Activated CD8-positive, alpha-beta memory T cell treated with anti-CD3 and anti-CD28 coated beads for 1 hour (primary cell): Measurements from ENCODE around the gene VGLL4.
"Not testable (repeated sequence)": the region's sequence is repeated elsewhere in the genome, so short reads cannot be mapped to it uniquely, and the experiment has no call there.

Experiments used
- DNase-seq, 2 donors: peaks; one replicate each; pipeline ENCODE4 v3.0.0-alpha.2; 2020; ENCODE audit warnings: low read depth in 1 of 2; ENCODE audit errors: extremely low read depth in 1 of 2

VGLL4 gene

DNA sequence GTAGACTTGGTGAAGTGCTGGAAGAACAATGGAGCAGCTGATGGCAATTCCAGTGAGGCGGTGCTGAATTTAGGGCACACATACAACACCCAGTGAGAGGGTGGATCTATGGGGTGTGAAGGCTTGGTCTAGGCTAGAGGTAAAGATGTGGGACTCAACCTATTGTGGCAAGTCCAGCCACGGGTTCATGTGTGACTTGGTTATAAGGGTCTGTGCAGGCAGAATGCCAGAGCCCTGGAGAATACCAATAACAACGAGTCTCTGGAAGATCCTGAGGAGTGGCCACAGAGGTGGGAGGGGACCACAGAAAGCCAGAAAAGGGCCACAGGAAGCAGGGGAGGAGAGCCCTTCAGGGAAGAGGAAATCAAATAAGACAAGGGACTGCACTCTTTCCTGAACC, 55.0 kb downstream of the VGLL4 start:
- no peak for DNase-seq

DNA sequence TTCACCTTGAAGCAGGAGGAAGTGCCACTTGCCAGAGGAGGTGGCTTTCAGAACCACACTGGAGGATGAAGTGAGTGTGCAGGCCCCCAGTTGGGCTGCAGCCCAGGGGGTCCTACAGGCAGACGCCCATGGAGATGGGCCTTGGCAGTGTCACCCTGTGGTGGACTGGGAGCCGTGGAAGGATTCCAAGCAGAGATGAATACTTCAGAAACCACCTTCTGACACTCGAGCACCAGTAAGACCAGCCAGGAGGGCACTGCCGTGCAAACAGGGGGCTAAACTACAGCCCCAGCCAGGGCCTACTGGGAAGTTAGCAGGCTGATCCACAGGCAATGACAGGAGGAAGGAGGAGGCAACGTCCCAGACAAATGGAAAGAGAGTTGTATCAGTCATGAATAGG, 55.4 kb downstream of the VGLL4 start:
- DNase-seq, result no peak

DNA sequence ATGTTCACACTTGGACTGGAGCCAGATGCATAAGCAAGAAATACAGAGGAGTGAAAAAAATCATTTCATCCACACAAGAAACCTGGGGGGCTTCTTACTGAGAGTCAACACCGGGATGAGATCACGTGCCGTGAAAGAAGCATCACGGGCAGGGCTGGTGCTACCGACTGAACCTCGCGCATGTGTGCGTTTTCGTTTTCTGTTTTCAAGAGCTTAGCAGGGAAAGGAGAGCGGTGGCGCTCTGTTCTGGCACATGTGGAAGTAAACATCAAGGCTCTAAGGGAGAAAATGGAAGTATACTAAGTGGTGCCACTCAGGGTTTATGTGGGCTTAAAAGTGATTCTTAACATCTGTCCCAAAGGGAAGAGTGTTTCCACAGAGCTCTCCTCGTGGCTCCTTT, 55.9 kb downstream of the VGLL4 start:
- DNase-seq, result no peak

GRCh38 chr3:11584570-11584969, 59.1 kb downstream of the VGLL4 start:
- DNase-seq, result no peak

DNA sequence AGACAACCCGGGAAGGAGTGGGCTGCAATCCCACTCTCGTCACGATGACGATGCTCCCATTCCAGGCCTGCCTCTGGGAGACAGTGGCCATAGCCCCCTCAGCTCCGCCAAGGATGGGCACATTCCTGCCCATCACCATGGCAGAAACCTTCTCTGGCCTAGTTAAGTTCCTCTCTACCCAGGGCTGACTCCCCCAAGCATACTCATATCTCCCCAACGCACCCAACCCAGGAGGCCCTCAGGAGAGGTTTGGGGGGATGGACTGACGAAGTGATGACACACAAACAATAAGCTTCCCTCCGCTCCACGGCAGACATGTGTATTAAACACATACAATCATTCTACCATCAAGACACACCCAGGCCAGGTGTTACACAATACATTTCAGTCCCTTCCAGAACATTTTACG, 60.1 kb downstream of the VGLL4 start:
- DNase-seq, result no peak

DNA sequence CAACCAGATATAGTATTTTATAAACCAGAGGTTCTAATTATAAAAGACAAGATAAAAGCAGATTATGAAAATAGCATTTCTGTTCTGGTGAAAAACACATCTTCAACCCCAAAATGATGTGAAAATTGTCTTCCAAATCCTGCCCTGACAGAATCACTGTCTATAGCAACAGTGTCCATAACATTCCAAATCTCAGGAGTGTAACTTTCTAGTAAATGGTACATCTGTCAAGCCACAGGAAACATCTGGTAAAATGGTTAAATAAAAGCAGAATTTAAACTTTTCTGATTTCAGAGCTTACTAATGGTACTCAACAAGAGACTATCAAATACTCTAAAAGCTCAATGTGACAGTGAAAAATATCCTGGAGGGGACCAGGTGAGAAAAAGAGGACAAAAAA, 60.5 kb downstream of the VGLL4 start:
- no peak for DNase-seq

GRCh38 chr3:11582191-11582968, 61.3 kb downstream of the VGLL4 start:
- DNase-seq, result no peak

DNA sequence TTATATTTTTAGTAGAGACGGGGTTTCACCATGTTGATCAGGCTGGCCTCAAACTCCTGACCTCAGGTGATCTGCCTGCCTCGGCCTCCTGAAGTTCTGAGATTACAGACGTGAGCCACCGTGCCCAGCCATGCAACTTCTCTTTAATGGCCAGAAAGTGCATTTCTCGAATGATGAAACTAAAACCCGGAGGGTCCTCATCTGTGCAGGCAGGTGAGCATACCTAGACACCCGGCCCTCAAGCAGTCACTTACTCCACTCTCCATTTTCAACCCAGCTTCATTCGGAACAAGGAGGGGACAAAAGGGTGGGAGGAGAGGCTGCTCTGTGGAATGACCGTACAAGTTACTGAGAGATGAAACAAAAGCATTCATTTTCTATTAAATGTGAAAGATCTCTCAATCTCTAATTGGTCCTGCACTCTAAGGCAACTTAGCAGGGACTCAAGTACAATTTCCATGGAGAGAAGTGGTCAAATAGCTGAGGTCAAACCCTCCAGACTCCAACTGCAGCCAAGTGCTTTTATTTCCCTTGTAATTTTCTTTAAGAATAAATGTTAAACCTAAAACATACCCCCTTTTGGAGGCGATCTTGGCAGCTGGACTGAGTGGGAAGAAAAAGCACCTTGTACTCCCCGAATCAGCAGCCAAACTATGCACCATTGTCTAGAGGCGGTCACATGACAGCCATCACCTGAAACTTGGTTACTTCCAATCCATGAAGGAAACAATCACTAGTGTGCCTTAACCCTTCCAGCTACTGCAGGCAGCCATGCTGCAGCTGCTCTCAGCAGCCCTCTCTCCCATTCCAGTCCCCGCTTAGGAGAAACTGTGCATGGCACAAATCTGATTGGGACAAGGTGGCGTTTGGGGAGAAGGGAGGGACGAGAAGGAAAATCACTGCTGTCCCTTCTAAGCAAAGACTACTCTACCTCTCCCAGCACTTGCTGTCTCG, 62.2 kb downstream of the VGLL4 start:
- no peak for DNase-seq

DNA sequence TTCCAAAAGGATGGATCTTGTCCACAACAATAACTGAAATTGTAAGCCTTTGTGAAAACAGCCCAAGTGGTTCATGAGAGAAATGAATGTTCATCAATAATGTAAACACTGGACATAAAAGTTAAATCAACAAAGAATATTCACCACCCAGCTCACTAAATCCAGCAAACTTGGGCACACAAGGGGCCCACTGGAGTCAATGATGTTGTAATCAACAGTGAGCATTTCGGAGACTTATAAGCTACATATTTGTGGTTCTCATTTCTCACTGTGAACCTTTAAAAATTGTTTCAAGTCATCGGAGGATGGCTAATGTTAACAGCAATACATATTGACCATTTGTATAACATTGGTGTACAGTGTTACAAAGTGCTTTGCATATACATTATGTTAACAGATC, 63.1 kb downstream of the VGLL4 start:
- DNase-seq, result no peak

GRCh38 chr3:11578169-11578568, 65.5 kb downstream of the VGLL4 start:
- no peak for DNase-seq

DNA sequence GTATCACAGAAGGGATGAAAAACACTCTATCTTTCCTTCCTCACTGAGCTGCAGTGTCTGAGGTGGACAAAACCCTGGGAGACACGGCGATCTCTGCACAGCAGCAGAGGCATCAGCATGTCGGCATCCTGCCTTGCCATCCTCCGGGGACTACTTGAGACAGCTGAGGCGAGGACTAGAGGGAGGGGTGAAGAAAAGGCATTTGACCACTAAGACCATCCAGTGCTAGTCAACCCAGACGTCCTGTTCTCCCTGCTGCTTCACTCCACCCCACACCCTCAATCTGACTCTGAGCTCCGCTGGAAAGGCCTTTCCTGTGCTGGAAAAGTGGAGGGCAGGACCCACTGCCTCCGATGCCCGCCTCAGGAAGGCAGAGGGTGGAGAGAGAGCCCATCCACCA, 67.3 kb downstream of the VGLL4 start:
- no peak for DNase-seq

GRCh38 chr3:11575677-11576076, 68.0 kb downstream of the VGLL4 start:
- no peak for DNase-seq

DNA sequence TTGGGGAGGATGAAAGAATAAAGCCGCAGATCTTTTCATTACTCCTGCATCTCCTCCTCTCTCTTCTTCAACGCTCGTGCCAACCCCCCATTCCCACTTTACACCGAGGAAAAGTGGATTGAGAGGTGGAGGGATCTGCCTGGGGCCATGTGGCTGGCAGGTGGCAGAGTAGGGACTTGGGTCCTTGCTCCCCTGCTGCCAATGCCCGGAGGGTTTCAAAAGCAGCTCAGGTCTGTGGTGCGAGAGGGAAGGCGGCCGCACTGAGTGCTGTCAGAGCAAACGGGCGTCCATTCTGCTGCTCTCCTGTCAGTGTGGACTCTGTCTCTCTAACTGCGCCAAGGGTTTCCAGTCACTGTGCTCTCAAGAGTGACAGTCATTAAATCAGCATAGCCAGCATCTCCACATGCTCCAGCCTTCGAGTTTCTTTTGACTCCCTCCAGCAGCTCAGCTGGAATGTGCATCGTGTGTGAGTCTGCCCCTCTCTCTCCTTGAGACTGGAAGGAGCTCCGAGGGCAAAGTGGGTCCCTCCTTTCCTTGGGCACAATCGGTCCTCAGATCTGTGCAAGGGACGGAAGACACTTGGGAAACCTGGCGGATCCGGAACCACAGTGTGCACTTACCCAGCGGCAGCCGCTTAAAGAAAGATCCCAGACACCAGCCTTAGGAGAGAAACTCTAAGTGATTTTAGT, 68.6 kb downstream of the VGLL4 start:
- DNase-seq, result no peak

GRCh38 chr3:11572660-11573059, 71.1 kb downstream of the VGLL4 start:
- not testable (repeated sequence) for DNase-seq

DNA sequence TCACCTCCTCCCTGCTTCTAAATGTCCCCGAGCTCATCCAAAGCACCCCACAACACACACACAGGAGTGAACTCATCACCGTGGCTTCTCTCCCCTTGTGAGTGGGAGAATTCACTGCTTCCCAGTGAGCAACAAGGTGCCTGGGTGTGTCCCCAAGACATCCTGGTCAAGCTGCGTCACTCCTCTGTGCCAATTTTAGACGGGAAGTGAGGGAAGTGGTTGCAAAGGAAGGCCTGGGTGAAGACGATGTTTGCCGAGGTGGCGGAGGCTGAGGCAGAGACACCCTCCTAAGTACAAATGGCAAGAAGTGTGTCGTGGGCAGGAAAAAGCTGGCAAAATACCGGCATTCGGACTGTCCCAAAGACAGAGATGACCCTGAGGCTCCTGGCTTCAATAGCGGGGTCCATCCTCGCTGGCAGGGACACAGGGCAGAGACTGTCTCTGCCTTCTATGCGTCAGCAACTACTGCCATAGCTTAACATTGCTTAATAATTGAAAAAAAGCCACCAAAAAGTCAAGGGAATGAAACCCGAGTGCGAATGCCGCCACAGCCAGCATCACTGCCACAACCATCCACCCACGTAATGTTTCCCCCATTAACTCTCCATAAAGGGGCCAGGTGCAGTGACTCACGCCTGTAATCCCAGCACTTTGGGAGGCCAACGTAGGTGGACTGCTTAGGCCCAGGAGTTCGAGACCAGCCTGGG, 72.8 kb downstream of the VGLL4 start:
- DNase-seq, result no peak

- no peak for DNase-seq
These were observed 73.5 kb downstream of the VGLL4 start for GRCh38 chr3:11570251-11570650.

DNA sequence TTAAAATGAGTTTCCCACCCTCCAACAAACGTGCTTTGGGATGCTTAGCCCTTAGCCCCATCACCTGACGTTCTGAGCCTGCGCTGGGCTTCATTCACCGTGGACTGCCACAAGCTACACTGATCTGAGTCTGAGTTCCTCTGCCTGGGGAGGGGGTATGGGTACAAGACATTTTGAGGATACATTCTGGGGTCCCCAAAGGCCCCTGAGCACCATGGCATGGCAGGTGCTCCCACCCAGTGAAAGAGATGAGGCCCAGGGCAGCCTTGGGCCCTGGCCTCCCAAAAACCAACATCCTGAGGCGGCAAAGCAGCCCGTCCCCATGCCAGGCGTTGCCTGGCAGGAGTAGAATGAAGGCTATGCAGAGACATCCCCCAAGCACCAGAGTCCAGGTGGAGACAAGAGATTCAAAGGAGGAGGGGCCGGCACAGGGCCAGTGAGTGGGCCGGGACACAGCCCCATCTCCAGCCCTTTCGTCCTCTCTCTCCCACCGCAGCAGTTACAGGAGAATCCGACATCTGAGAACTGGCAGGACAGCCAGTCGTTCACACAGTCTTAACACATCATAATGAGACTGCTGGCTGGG, 74.5 kb downstream of the VGLL4 start:
- no peak for DNase-seq

DNA sequence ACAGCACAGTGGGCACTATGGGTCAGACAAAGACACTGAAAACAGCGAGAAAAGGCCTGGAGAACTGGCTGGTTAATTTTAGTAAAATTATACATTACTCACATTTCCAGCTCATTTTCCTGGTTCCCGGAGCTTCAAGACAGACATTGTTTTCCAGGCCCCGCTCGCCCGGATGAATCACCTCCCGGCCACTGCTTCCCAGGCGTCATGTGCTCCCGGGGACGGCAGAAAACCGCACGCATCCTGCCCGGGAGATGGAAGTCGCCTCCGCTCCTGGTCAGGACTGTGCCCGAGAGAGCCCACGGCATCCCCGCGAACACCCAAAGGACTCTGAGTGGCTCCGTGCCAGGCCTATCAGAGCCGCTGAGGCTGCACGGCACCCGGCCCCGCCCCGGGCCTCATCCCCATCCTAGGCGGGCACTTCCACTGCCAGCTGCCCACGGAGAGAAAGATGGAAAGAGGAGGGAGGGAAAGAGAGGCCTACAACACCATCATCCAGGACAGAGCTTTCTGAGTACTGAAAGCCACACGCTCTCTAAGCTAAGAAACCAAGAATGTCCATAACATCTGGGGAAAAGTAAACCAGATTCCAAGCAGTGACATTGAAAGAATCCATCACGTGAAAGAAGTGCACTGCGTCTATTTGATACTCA, 75.1 kb downstream of the VGLL4 start:
- no peak for DNase-seq

DNA sequence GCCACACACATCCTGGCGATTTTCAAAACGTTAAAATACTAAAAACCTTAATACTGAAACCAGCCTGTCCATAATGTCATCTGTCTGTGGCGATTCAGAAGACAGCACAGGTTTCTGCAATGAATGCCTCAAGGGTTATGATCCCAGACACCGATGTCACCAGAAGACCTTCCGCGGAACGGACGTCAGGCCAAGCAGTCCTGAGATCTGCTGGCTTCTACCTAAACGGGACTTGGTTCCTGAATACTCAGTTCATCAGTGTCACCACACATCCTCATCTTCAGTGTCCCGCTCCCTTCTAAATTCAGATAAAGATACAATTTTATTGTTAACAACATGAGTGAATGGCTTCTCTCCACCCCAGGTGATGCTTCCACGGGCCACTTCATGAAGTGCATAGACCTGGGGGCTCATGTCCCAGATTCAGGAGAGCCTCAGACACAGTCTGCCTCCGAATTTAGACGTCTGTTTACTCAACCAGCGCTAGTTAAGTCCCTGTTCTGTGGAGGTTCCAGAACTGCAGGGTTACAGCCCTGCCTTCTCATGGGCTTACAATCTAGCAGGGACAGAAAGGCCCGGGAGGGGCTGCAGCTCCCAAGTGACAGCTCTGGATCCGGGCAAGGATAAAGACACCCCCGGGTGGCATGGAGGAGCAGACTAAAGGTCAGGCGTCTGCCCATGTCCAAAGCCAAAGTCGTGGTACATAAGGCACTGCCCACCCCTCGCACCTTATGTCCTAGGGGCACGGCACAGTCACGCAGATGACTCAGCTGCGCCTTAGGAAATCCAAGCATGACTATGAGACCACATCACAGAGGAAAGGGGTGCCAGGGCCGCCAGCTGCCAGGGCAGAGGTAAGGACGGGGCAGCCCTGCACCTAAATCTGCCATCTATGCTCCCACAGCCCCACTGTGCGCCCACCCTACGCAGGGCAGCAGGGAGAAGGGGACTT, 75.9 kb downstream of the VGLL4 start:
- DNase-seq, result no peak
